M059J (cell line): ENCODE data around the gene PRR36. TPM values are rescaled to one million over a fixed set of nuclear protein-coding genes. Genes with fewer than 3 reads are reported as not detected.
"Not testable (repeated sequence)": the region's sequence is repeated elsewhere in the genome, so short reads cannot be mapped to it uniquely, and the experiment has no call there.

Experiments
- DNase-seq: peaks from one replicate; pipeline ENCODE4 v3.0.0-alpha.2; 2012; ENCODE audit warnings: low read depth
- total RNA-seq: library from RNA; depleted of rRNA; stranded (reverse); fragments of >200 nt; shearing (Covaris generic); gene quantifications from 2 replicates; pipeline ENCODE4 v1.2.3, GENCODE V29; 2014; rRNA removed

Gene PRR36
- total RNA-seq, result not detected in 2 replicates

GRCh38 chr19:7874076-7874896, at the start of gene PRR36:
PRR36 (minus strand) TSS chr19:7874390; CDS start chr19:7873689, 701 bp downstream.
- DNase-seq, result peak; percentile 36

GRCh38 chr19:7923295-7924191, 49.4 kb upstream of the PRR36 start:
- DNase-seq, result no peak

GRCh38 chr19:7922836-7923195, 48.6 kb upstream of the PRR36 start:
- no peak for DNase-seq

GRCh38 chr19:7921967-7922835, 48.0 kb upstream of the PRR36 start:
- DNase-seq, result no peak

GRCh38 chr19:7921302-7921966, 47.2 kb upstream of the PRR36 start:
- no peak for DNase-seq

- DNase-seq, result peak; percentile 92
Measured at GRCh38 chr19:7920519-7921301, 46.5 kb upstream of the PRR36 start.

- peak; percentile 92 for DNase-seq
Measured at GRCh38 chr19:7919610-7920518, 45.7 kb upstream of the PRR36 start, which contains the start of gene SNAPC2. SNAPC2 (plus strand) TSS chr19:7920338; CDS start chr19:7920367, 29 bp downstream.

- no peak for DNase-seq
Measured at GRCh38 chr19:7918615-7919421, 44.6 kb upstream of the PRR36 start.

- DNase-seq, result not testable (repeated sequence)
Measured at GRCh38 chr19:7918062-7918614, 43.9 kb upstream of the PRR36 start.

GRCh38 chr19:7917267-7918061, 43.3 kb upstream of the PRR36 start:
- peak; percentile 58 for DNase-seq

GRCh38 chr19:7916955-7917266, 42.7 kb upstream of the PRR36 start:
- DNase-seq, result no peak

GRCh38 chr19:7916103-7916954, 42.1 kb upstream of the PRR36 start:
- no peak for DNase-seq

GRCh38 chr19:7915250-7916102, 41.3 kb upstream of the PRR36 start:
- DNase-seq, result no peak

GRCh38 chr19:7914598-7915045, 40.4 kb upstream of the PRR36 start, which contains the start of gene TGFBR3L:
TGFBR3L (plus strand) TSS chr19:7914830.
- no peak for DNase-seq

GRCh38 chr19:7914099-7914498, 39.9 kb upstream of the PRR36 start:
- no peak for DNase-seq
